Measurements from ENCODE around the gene IL1A.

Gene IL1A

DNA sequence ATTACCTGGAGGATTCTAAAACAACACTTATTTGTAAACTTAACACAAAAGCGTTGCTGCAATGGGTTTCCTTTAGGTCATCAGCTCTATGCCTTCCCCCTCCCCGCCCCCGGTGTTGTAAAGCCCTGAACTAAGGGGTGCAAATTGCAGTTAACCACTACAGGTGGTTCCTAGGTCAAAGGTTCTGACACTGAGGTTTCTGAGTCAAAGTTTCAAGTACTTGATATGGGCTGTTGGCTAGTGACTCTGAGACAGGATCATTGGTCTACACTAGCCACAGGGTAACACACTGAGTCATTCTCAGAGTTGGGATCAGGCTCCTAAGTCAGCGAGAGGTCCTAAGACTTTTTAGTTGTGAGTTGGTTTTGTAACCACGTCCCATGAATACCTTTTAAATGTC lies 36.8 kb upstream of the IL1A start:
- H3K79me2 ChIP-seq (ENCODE audit: insufficient read depth, low read length) = no peaks in the 10 kb centered on the region
- H3K9ac ChIP-seq (ENCODE audit: low read depth, low read length) = no peak overlapping the region
- no peak overlapping the region for H2AFZ ChIP-seq (ENCODE audit: low read depth, low read length)
- H3K27ac ChIP-seq (ENCODE audit: low read length) = no peak overlapping the region
- H3K27me3 ChIP-seq (ENCODE audit: insufficient read depth, low read length, poor library complexity) = no peaks in the 10 kb centered on the region
- TF ChIP-seq, protein P1, sequence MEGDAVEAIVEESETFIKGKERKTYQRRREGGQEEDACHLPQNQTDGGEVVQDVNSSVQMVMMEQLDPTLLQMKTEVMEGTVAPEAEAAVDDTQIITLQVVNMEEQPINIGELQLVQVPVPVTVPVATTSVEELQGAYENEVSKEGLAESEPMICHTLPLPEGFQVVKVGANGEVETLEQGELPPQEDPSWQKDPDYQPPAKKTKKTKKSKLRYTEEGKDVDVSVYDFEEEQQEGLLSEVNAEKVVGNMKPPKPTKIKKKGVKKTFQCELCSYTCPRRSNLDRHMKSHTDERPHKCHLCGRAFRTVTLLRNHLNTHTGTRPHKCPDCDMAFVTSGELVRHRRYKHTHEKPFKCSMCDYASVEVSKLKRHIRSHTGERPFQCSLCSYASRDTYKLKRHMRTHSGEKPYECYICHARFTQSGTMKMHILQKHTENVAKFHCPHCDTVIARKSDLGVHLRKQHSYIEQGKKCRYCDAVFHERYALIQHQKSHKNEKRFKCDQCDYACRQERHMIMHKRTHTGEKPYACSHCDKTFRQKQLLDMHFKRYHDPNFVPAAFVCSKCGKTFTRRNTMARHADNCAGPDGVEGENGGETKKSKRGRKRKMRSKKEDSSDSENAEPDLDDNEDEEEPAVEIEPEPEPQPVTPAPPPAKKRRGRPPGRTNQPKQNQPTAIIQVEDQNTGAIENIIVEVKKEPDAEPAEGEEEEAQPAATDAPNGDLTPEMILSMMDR (IDR thresholded peaks at IDR 0.05; ENCODE audit: borderline replicate concordance, extremely low read depth, low read length, poor library complexity, severe bottlenecking) = no peak
- no peak for TF ChIP-seq EZH2 (IDR thresholded peaks at IDR 0.05; ENCODE audit: borderline replicate concordance, low read depth, low read length, severe bottlenecking)
- H3K9me3 ChIP-seq (ENCODE audit: insufficient read depth, low read length, severe bottlenecking) = no peaks in the 10 kb centered on the region
- H4K20me1 ChIP-seq (ENCODE audit: insufficient read depth, low read length) = no peaks in the 10 kb centered on the region
- H3K4me2 ChIP-seq (ENCODE audit: insufficient read depth, low read length) = no peak overlapping the region
- H3K4me3 ChIP-seq (ENCODE audit: low read depth in 1 of 2, low read length in 2 of 2) = no peak overlapping the region
- no peaks in the 10 kb centered on the region for H3K4me1 ChIP-seq (ENCODE audit: insufficient read depth, low read length)
- no peak for DNase-seq
- no peak for ATAC-seq (ENCODE audit: insufficient read depth, low read depth)
- H3K36me3 ChIP-seq (ENCODE audit: insufficient read depth, low read length) = no peaks in the 10 kb centered on the region

GRCh38 chr2:112820343-112820742 lies 36.0 kb upstream of the IL1A start:
- H3K4me3 ChIP-seq (ENCODE audit: low read depth in 1 of 2, low read length in 2 of 2) = no peak overlapping the region
- no peak overlapping the region for H2AFZ ChIP-seq (ENCODE audit: low read depth, low read length)
- H3K9ac ChIP-seq (ENCODE audit: low read depth, low read length) = no peak overlapping the region
- TF ChIP-seq, protein P1 (IDR thresholded peaks at IDR 0.05; ENCODE audit: borderline replicate concordance, extremely low read depth, low read length, poor library complexity, severe bottlenecking) = no peak
- no peak for TF ChIP-seq EZH2 (IDR thresholded peaks at IDR 0.05; ENCODE audit: borderline replicate concordance, low read depth, low read length, severe bottlenecking)
- no peak overlapping the region for H3K27ac ChIP-seq (ENCODE audit: low read length)
- no peak for DNase-seq
- H3K9me3 ChIP-seq (ENCODE audit: insufficient read depth, low read length, severe bottlenecking) = no peaks in the 10 kb centered on the region
- no peaks in the 10 kb centered on the region for H3K36me3 ChIP-seq (ENCODE audit: insufficient read depth, low read length)
- no peaks in the 10 kb centered on the region for H4K20me1 ChIP-seq (ENCODE audit: insufficient read depth, low read length)
- H3K4me1 ChIP-seq (ENCODE audit: insufficient read depth, low read length) = no peaks in the 10 kb centered on the region
- ATAC-seq (ENCODE audit: insufficient read depth, low read depth) = no peak
- H3K79me2 ChIP-seq (ENCODE audit: insufficient read depth, low read length) = no peaks in the 10 kb centered on the region
- no peaks in the 10 kb centered on the region for H3K27me3 ChIP-seq (ENCODE audit: insufficient read depth, low read length, poor library complexity)
- no peak overlapping the region for H3K4me2 ChIP-seq (ENCODE audit: insufficient read depth, low read length)

DNA sequence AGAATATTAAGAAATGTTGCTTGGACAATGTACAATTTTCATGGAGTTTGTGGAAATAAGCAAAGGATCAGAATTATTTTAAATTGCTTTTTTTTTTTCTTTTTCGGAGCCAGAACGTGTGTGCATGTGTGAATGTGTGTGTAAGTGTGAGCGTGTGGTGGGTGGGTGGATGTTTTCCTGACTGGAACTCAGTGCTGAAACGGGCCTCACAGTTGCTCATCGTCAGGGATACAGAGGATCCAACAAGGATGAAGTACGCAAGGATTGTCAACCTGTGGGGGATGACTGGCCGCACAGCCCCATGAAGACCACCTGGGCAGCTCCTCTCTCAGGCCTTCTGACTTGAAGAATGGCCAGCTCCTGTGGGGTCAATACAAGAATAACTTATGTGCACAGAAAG lies 34.8 kb upstream of the IL1A start:
- H2AFZ ChIP-seq (ENCODE audit: low read depth, low read length) = no peak overlapping the region
- H3K27me3 ChIP-seq (ENCODE audit: insufficient read depth, low read length, poor library complexity) = no peaks in the 10 kb centered on the region
- ATAC-seq (ENCODE audit: insufficient read depth, low read depth) (no peak), DNase-seq (no peak)
- no peaks in the 10 kb centered on the region for H3K4me1 ChIP-seq (ENCODE audit: insufficient read depth, low read length)
- H3K79me2 ChIP-seq (ENCODE audit: insufficient read depth, low read length) = no peaks in the 10 kb centered on the region
- TF ChIP-seq, protein P1 (IDR thresholded peaks at IDR 0.05; ENCODE audit: borderline replicate concordance, extremely low read depth, low read length, poor library complexity, severe bottlenecking) = no peak
- no peak for TF ChIP-seq EZH2 (IDR thresholded peaks at IDR 0.05; ENCODE audit: borderline replicate concordance, low read depth, low read length, severe bottlenecking)
- no peaks in the 10 kb centered on the region for H3K36me3 ChIP-seq (ENCODE audit: insufficient read depth, low read length)
- no peak overlapping the region for H3K4me2 ChIP-seq (ENCODE audit: insufficient read depth, low read length)
- H3K9me3 ChIP-seq (ENCODE audit: insufficient read depth, low read length, severe bottlenecking) = no peaks in the 10 kb centered on the region
- no peaks in the 10 kb centered on the region for H4K20me1 ChIP-seq (ENCODE audit: insufficient read depth, low read length)
- H3K9ac ChIP-seq (ENCODE audit: low read depth, low read length) = no peak overlapping the region
- no peak overlapping the region for H3K27ac ChIP-seq (ENCODE audit: low read length)
- H3K4me3 ChIP-seq (ENCODE audit: low read depth in 1 of 2, low read length in 2 of 2) = no peak overlapping the region

All from DND-41 (cell line).